Keratinocyte (primary cell): ENCODE results near the gene CIT.

Experiments used
- CTCF ChIP-seq, 3 experiments: IDR thresholded peaks in 1 of 3; conservative IDR thresholded peaks in 1 of 3; optimal IDR thresholded peaks in 1 of 3; 2 replicates in 2 of 3; 3 replicates in 1 of 3; pipeline versions ENCODE3 to v1.5.1; 2011; ENCODE audit warnings: low read length in 3 of 3, mild to moderate bottlenecking in 3 of 3, moderate library complexity in 2 of 3, control low read depth in 1 of 3, inconsistent platforms in 1 of 3; ENCODE audit not compliant: insufficient read depth in 2 of 3; ENCODE audit errors: extremely low read depth in 1 of 3
- EZH2 ChIP-seq: IDR thresholded peaks from one replicate; pipeline ENCODE4 v1.6.1; 2012; ENCODE audit warnings: inconsistent platforms, mild to moderate bottlenecking, low read length, moderate library complexity

- TF ChIP-seq CTCF (optimal IDR thresholded peaks at IDR 0.05 in 1 of 3, IDR thresholded peaks at IDR 0.05 in 1 of 3, conservative IDR thresholded peaks at IDR 0.05 in 1 of 3; ENCODE audit: extremely low read depth in 1 of 3, insufficient read depth in 2 of 3, low read length in 3 of 3) (no peak), EZH2 (no peak)
Observed at GRCh38 chr12:119913536-119914330, 36.6 kb upstream of the CIT start.
